Measurements from ENCODE around the gene ARGLU1.

The ARGLU1 gene

DNA sequence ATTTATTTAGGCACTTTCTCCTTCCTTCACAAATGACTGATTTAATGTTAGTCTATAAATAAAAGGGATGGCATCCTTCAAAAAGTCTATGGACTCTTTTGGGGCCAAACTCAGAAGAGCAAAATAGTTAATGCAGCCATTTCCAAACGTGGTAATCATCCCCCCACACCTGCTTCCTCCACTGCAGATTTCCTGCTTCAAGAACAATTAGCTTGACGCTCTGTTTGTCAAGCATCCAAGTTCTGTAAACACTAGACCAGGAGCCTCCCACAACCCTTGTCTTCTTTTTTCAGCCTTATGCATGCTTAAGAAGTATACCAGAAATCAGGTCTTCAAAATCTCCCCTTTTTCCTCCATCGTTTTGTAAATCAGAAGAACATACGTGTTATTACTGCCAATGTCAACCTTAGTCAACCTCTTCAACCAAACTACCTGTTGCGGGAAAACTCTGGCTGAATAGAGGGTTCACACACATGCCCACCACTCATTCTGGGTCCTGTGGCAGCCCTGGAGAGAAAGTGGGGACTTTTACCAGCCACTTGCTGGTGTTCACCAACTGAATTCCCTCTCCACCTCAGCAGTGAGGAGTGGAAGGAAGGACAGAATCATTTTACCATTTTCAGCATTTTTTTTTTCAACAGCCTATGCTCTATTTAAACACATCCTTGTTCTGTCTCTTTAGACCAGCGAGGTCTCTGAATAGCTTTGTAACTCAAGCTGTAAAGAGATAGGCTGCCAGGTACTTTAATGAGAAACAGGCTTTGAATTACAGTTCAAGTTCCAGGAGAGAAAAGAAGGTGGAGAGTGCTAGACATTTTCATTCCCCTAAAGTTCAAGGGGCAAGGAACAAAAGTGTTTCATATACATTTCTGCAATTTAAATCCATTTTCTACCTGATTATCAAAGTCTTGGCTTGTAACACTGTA, 71.6 kb downstream of the ARGLU1 start:
- Histone ChIP-seq H3K27me3 (ENCODE audit: control insufficient read depth, insufficient read depth, low read length) (no peaks in the 10 kb centered on the region), H3K36me3 (ENCODE audit: control insufficient read depth, insufficient read depth, low read length) (peaks cover 42% of the 10 kb centered on the region), H3K4me1 (ENCODE audit: control insufficient read depth, insufficient read depth, low read length) (peaks cover 38% of the 10 kb centered on the region), H3K27ac (ENCODE audit: low read depth, low read length) (no peak overlapping the region), H3K4me3 (ENCODE audit: low read depth, low read length) (no peak overlapping the region), H3K9ac (ENCODE audit: low read length) (no peak overlapping the region), H3K9me3 (ENCODE audit: control insufficient read depth, insufficient read depth, low read depth, low read length) (no peaks in the 10 kb centered on the region)

DNA sequence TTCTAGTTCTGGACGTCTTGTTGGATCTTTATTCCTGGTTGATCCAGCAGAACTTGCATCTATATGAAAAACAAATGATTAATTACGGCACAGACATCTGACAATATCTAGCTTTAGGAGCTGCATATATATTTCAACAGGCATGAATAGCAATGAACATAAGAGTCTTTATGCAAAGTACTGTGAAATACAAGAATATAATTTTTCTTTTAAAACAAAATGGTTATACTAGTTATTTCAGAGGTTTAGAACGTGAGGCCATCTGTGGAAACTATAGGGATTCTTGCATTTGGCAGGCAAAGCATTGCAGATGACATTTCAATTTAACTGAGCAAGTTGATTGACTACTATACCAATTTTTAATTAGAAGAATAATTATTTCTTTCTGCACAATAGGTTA, 73.0 kb downstream of the ARGLU1 start:
- Histone ChIP-seq H3K4me3 (ENCODE audit: low read depth, low read length) (no peak overlapping the region), H3K4me1 (ENCODE audit: control insufficient read depth, insufficient read depth, low read length) (peaks cover 33% of the 10 kb centered on the region), H3K27ac (ENCODE audit: low read depth, low read length) (no peak overlapping the region), H3K27me3 (ENCODE audit: control insufficient read depth, insufficient read depth, low read length) (no peaks in the 10 kb centered on the region), H3K36me3 (ENCODE audit: control insufficient read depth, insufficient read depth, low read length) (peaks cover 49% of the 10 kb centered on the region), H3K9ac (ENCODE audit: low read length) (no peak overlapping the region), H3K9me3 (ENCODE audit: control insufficient read depth, insufficient read depth, low read depth, low read length) (no peaks in the 10 kb centered on the region)

DNA sequence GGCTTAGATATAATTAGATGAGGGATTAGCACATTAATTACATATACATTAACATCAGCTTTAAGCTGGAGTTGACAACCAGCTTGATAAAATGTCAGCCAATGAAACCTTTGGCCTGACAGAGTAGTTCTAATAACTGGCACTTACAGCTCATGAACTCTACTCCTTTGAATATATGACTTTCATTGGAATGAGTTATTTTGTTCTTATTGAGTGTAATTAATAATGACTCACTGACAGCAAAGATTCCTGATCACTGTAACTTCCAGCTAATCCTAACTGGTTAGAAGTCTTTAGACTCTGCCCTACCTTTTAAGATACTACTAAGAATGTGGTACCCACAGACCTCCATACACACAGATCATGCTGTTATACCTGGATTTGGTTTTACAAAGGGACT, 73.4 kb downstream of the ARGLU1 start:
- Histone ChIP-seq H3K27ac (ENCODE audit: low read depth, low read length) (no peak overlapping the region), H3K36me3 (ENCODE audit: control insufficient read depth, insufficient read depth, low read length) (peaks cover 49% of the 10 kb centered on the region), H3K4me1 (ENCODE audit: control insufficient read depth, insufficient read depth, low read length) (peaks cover 30% of the 10 kb centered on the region)

DNA sequence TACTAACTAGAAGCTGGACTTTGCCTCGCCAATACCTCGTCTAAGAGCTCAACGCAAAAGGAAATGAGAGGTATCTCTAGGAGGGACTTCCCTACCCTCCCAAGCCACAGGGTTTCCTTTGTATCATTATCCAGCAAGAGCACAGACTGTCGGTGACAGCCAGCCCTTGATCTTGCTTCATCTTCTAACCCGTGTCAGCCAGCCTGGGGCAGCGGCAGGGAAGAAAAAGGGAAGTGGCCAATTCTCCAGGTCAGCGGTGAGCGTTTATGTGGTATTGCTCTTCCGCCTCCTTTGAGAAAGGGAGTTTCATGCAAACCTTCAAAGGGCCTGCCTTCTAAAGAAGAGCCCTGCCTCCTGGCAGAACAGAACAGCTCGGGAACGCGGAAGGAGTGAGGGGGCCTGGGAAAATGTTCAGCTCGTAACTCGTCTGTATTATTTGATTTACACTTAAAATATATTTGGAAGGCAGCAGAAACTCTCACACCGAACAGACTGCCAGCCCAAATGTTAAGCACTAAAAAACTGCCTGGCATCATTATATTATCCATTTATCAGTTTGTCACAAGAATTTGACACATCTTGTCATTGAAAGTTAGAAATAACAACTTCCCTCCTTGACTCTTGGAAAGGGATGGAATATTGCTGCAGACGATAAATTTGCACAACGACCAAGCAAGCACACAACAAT, 74.3 kb downstream of the ARGLU1 start:
- H3K36me3 ChIP-seq (ENCODE audit: control insufficient read depth, insufficient read depth, low read length): peaks cover 49% of the 10 kb centered on the region
- no peak overlapping the region for H3K9ac ChIP-seq (ENCODE audit: low read length)
- no peak overlapping the region for H3K4me3 ChIP-seq (ENCODE audit: low read depth, low read length)
- H3K27me3 ChIP-seq (ENCODE audit: control insufficient read depth, insufficient read depth, low read length): no peaks in the 10 kb centered on the region
- no peaks in the 10 kb centered on the region for H3K9me3 ChIP-seq (ENCODE audit: control insufficient read depth, insufficient read depth, low read depth, low read length)
- peaks cover 27% of the 10 kb centered on the region for H3K4me1 ChIP-seq (ENCODE audit: control insufficient read depth, insufficient read depth, low read length)
- H3K27ac ChIP-seq (ENCODE audit: low read depth, low read length): no peak overlapping the region

More for the DNA sequence above, 73.4 kb downstream of the ARGLU1 start:
- Histone ChIP-seq H3K9ac (ENCODE audit: low read length) (no peak overlapping the region), H3K4me3 (ENCODE audit: low read depth, low read length) (no peak overlapping the region), H3K27me3 (ENCODE audit: control insufficient read depth, insufficient read depth, low read length) (no peaks in the 10 kb centered on the region), H3K9me3 (ENCODE audit: control insufficient read depth, insufficient read depth, low read depth, low read length) (no peaks in the 10 kb centered on the region)

DNA sequence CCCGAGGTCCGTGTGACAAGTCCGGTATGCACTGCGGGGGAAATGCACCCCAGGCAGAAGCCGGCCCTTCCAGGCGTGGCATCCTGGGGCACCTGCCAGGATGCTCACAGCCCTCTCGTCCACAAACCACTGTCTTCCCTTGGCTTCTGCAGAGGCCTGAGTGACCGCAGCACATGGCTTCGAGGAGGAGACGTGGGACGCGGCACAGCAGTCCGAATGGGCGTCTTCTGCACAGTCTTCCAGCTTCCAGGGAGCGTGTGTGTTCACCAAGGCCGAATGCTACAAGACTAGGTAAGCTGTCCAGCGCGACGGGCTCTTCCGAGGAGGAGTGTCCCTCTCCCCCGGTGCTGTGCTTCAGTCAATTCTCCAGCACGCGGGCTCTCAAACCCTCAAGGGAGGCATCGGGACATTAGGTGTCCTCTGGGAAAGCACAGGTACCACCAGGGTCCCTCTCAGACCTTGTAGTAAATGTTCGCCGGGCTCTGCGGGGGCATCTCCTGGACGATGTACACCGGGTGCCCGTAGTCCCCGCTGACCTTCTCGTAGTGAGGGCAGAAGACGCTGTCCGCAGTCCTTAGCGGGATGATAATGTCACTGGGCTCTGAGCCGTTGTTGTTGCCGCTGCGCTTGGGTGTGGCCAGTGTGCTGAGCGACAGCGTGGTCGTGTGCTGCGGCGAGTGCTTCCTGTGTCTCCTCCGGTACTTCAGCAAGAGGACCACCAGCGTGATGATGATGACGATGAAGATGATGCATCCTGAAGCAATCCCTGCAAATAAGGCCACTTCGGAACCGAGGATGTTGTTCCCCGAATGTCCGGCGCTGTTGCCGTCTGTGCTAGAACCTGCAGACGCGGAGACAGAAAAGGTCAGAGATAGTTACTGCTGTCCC, 75.1 kb downstream of the ARGLU1 start:
- no peaks in the 10 kb centered on the region for H3K9me3 ChIP-seq (ENCODE audit: control insufficient read depth, insufficient read depth, low read depth, low read length)
- H3K27ac ChIP-seq (ENCODE audit: low read depth, low read length): no peak overlapping the region
- peaks cover 23% of the 10 kb centered on the region for H3K4me1 ChIP-seq (ENCODE audit: control insufficient read depth, insufficient read depth, low read length)
- H3K9ac ChIP-seq (ENCODE audit: low read length): no peak overlapping the region
- peaks cover 49% of the 10 kb centered on the region for H3K36me3 ChIP-seq (ENCODE audit: control insufficient read depth, insufficient read depth, low read length)
- no peaks in the 10 kb centered on the region for H3K27me3 ChIP-seq (ENCODE audit: control insufficient read depth, insufficient read depth, low read length)
- no peak overlapping the region for H3K4me3 ChIP-seq (ENCODE audit: low read depth, low read length)

DNA sequence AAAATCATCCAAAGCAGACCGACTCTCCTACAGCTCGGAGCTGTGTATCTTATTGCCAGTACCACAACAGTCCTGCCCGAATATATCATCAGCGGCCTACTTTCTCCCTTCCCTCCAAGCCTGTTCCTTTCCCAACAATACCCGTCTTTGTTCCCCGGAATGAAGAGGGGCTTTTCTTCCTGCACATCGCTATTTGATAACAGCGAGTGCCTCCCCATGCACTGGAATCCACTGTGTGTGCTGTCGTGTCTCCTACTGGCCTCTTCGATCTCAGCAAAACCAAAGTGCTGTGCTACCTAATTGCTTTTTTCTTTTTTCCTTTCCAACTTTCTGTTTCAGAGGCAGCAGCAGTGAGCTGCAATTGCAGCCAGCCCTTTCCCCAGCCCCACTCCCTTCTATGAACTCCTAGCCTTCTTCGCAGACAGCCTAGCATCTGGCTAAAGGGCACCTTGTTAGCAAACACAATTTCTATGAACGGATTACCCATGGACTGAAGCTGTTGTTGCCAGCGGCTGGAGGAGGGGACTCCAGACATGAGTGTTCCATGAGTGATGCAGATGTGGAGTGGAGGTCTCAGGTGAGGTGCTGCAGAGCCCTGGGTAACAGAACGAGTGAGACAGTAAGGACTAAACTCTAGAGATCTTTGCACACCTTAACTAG, 75.9 kb downstream of the ARGLU1 start:
- Histone ChIP-seq H3K36me3 (ENCODE audit: control insufficient read depth, insufficient read depth, low read length) (peaks cover 49% of the 10 kb centered on the region), H3K9ac (ENCODE audit: low read length) (no peak overlapping the region), H3K27me3 (ENCODE audit: control insufficient read depth, insufficient read depth, low read length) (no peaks in the 10 kb centered on the region)

More for the DNA sequence above, 75.9 kb downstream of the ARGLU1 start:
- Histone ChIP-seq H3K4me1 (ENCODE audit: control insufficient read depth, insufficient read depth, low read length) (peaks cover 22% of the 10 kb centered on the region), H3K9me3 (ENCODE audit: control insufficient read depth, insufficient read depth, low read depth, low read length) (no peaks in the 10 kb centered on the region), H3K27ac (ENCODE audit: low read depth, low read length) (no peak overlapping the region), H3K4me3 (ENCODE audit: low read depth, low read length) (no peak overlapping the region)
